Thyroid gland (tissue), 4 donors: ENCODE measurements around the gene PLA2G10.
"Not testable (repeated sequence)": the region's sequence is repeated elsewhere in the genome, so short reads cannot be mapped to it uniquely, and the experiment has no call there.

Source experiments
- POLR2A ChIP-seq, 2 donors: fragments of 450-650 bp; IDR thresholded peaks; one replicate each; pipeline ENCODE4 v1.6.1; 2017; ENCODE audit warnings: antibody characterized with exemption in 2 of 2, mild to moderate bottlenecking in 2 of 2, moderate library complexity in 1 of 2
- TF ChIP-seq, protein P1 (sequence below), 6 experiments: fragments of 200-600 bp in 3 of 6; fragments of 450-650 bp in 3 of 6; sonication (generic) in 3 of 6; IDR thresholded peaks; one replicate each; pipeline ENCODE4 v1.5.1; 2016 to 2019; ENCODE audit warnings: antibody characterized with exemption in 6 of 6, mild to moderate bottlenecking in 2 of 6, inconsistent platforms in 1 of 6, moderate library complexity in 1 of 6

DNA sequence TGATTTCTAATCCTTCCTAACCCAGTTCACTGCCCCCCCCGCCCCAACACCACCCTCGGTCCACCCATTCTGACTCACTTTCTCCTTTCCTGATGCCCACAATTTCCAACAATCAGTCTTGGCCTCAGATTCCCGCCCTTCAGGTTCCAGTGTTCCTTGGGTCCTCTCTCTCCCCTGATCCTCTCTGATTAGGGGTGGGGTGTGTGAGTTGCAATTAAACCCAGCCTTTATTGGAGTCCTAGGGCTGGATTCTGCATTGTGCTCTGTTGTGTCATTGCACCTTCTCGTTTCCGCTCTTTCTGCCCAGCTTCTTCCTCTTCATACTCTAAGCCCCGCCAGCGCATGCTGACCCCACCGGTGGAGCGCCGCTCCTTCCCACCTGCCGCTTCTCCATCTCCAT is 8.6 kb upstream of the PLA2G10 start:
- TF ChIP-seq POLR2A (IDR thresholded peaks at IDR 0.05): not testable (repeated sequence)
- TF ChIP-seq, protein P1, sequence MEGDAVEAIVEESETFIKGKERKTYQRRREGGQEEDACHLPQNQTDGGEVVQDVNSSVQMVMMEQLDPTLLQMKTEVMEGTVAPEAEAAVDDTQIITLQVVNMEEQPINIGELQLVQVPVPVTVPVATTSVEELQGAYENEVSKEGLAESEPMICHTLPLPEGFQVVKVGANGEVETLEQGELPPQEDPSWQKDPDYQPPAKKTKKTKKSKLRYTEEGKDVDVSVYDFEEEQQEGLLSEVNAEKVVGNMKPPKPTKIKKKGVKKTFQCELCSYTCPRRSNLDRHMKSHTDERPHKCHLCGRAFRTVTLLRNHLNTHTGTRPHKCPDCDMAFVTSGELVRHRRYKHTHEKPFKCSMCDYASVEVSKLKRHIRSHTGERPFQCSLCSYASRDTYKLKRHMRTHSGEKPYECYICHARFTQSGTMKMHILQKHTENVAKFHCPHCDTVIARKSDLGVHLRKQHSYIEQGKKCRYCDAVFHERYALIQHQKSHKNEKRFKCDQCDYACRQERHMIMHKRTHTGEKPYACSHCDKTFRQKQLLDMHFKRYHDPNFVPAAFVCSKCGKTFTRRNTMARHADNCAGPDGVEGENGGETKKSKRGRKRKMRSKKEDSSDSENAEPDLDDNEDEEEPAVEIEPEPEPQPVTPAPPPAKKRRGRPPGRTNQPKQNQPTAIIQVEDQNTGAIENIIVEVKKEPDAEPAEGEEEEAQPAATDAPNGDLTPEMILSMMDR (IDR thresholded peaks at IDR 0.05): not testable (repeated sequence)
